ENCODE results near the gene LATS2.

DNA sequence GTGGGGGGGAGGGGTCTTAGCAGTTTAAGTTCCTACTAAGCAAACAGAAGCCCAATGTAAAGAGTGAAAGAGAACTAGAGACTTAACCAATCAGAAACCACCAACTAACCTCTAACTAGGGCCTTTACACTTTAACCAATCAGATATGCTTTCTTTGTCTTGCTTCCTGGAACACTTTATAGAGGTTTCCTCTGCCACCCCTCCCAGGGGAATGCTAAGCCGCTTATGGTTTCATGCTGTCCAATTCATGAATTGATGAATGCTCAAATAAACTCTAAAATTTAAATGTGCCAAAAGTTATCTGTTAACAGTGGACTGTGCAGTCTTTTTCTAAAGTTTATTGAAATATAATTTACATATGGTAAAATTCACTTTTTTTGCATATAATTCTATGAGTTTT, 33.9 kb upstream of the LATS2 start:
- TF ChIP-seq POLR2AphosphoS5 (IDR thresholded peaks at IDR 0.05; ENCODE audit: low read depth, low read length) (no peak), TAF1 (IDR thresholded peaks at IDR 0.05; ENCODE audit: borderline replicate concordance, insufficient read depth, low read length) (no peak)
